B cell (primary cell): ENCODE measurements around the gene TLE2. TPM values are rescaled to one million over a fixed set of nuclear protein-coding genes. Genes with fewer than 3 reads are reported as not detected.

Experiments
- ATAC-seq: fragments of 200-7000 bp; cut with Tn5 transposase; one replicate; pipeline ENCODE4 v1.10.0; 2021; ENCODE audit warnings: low read depth, mild to moderate bottlenecking, moderate number of reproducible peaks, moderate library complexity
- CTCF ChIA-PET: fragments of 350-600 bp; sonication (Branson Sonifier 250); formaldehyde crosslinking; loops from one replicate; lab custom pipeline; 2021; ENCODE audit warnings: antibody characterized with exemption, inconsistent platforms; lab: Charles Lee
- POLR2A ChIA-PET: fragments of 350-600 bp; sonication (Branson Sonifier 250); formaldehyde crosslinking; loops from one replicate; lab custom pipeline; 2021; ENCODE audit warnings: antibody characterized with exemption; lab: Charles Lee
- DNase-seq: peaks from one replicate; pipeline ENCODE4 v3.0.0; 2013
- H2AFZ ChIP-seq: 2 replicates; pipeline ENCODE4 v1.6.1; 2012; ENCODE audit warnings: mild to moderate bottlenecking, low read depth, low read length; ENCODE audit not compliant: insufficient read depth, poor library complexity, severe bottlenecking
- H3K27ac ChIP-seq, 2 donors: 1 replicate in 1 of 2; 2 replicates in 1 of 2; pipeline ENCODE4 v1.5.1; 2012 to 2013; ENCODE audit warnings: low read length in 2 of 2, mild to moderate bottlenecking in 2 of 2, moderate library complexity in 1 of 2
- H3K27me3 ChIP-seq, 4 experiments: fragments of 200-600 bp in 1 of 4; sonication (generic) in 1 of 4; replicated peaks in 1 of 4; 1 replicate in 2 of 4; 2 replicates in 2 of 4; pipeline versions ENCODE4 v1.6.1 to v1.7.0; 2013 to 2016; ENCODE audit warnings: low read length in 3 of 4, mild to moderate bottlenecking in 2 of 4, mixed read lengths in 1 of 4, moderate library complexity in 1 of 4; ENCODE audit not compliant: insufficient read depth in 4 of 4, control insufficient read depth in 3 of 4; ENCODE audit errors: control extremely low read depth in 1 of 4
- H3K36me3 ChIP-seq, 2 experiments: replicated peaks in 1 of 2; 1 replicate in 1 of 2; 2 replicates in 1 of 2; pipeline versions ENCODE4 v1.6.1 to v1.7.1; 2013; ENCODE audit warnings: low read length in 1 of 2; ENCODE audit not compliant: insufficient read depth in 2 of 2, control insufficient read depth in 1 of 2; ENCODE audit errors: control extremely low read depth in 1 of 2, extremely low read depth in 1 of 2
- H3K4me1 ChIP-seq, 2 donors: fragments of 200-600 bp in 1 of 2; sonication (generic) in 1 of 2; 1 replicate in 1 of 2; 2 replicates in 1 of 2; pipeline versions ENCODE4 v1.5.1 to v1.6.1; 2013 to 2017; ENCODE audit warnings: low read length in 2 of 2; ENCODE audit not compliant: control insufficient read depth in 2 of 2, insufficient read depth in 2 of 2
- H3K4me2 ChIP-seq: replicated peaks from 2 replicates; pipeline ENCODE3; 2012; ENCODE audit warnings: mild to moderate bottlenecking, low read depth, low read length; ENCODE audit not compliant: poor library complexity, severe bottlenecking
- H3K4me3 ChIP-seq, 5 experiments: fragments of 200-600 bp in 1 of 5; sonication (generic) in 1 of 5; 1 replicate in 3 of 5; 2 replicates in 2 of 5; pipeline versions ENCODE4 v1.5.1 to v1.7.0; 2011 to 2016; ENCODE audit warnings: low read length in 4 of 5, mild to moderate bottlenecking in 4 of 5, low read depth in 2 of 5, control low read depth in 1 of 5, moderate library complexity in 1 of 5; ENCODE audit not compliant: insufficient read depth in 1 of 5; ENCODE audit errors: control extremely low read depth in 1 of 5, extremely low read depth in 1 of 5
- H3K79me2 ChIP-seq: fragments of 200-600 bp; sonication (generic); one replicate; pipeline ENCODE4 v1.6.0; 2016; ENCODE audit warnings: low read length; ENCODE audit not compliant: control insufficient read depth, insufficient read depth
- H3K9ac ChIP-seq: fragments of 200-600 bp; sonication (generic); 2 replicates; pipeline ENCODE4 v1.6.1; 2017; ENCODE audit warnings: mild to moderate bottlenecking, low read length, moderate library complexity
- H3K9me3 ChIP-seq, 3 donors: one replicate each; pipeline versions ENCODE4 v1.6.1 to v1.7.1; 2013; ENCODE audit warnings: low read length in 2 of 3; ENCODE audit not compliant: control insufficient read depth in 2 of 3, insufficient read depth in 1 of 3; ENCODE audit errors: control extremely low read depth in 1 of 3
- H4K20me1 ChIP-seq: 2 replicates; pipeline ENCODE4 v1.6.0; 2012; ENCODE audit warnings: mild to moderate bottlenecking, low read length; ENCODE audit not compliant: insufficient read depth, control insufficient read depth, poor library complexity, severe bottlenecking
- H3K27ac Mint-ChIP-seq: one replicate; pipeline ENCODE4 v1.8.0; 2021; ENCODE audit warnings: mixed read lengths
- H3K27me3 Mint-ChIP-seq: one replicate; pipeline ENCODE4 v1.8.0; 2021; ENCODE audit warnings: mixed read lengths
- H3K4me1 Mint-ChIP-seq: one replicate; pipeline ENCODE4 v1.8.0; 2021; ENCODE audit warnings: mixed read lengths
- H3K4me3 Mint-ChIP-seq: one replicate; pipeline ENCODE4 v1.8.0; 2021; ENCODE audit warnings: mixed read lengths
- H3K9me3 Mint-ChIP-seq: one replicate; pipeline ENCODE4 v1.8.0; 2022; ENCODE audit warnings: mixed read lengths; ENCODE audit not compliant: insufficient read depth
- CTCF ChIP-seq: fragments of 200-600 bp; IDR thresholded peaks from one replicate; pipeline ENCODE4 v1.8.0; 2022; ENCODE audit warnings: antibody characterized with exemption, mild to moderate bottlenecking
- EZH2 ChIP-seq: IDR thresholded peaks from 2 replicates; pipeline ENCODE4 v1.6.1; 2012; ENCODE audit warnings: borderline replicate concordance, low read depth, mild to moderate bottlenecking, moderate library complexity, low read length; ENCODE audit not compliant: insufficient read depth, poor library complexity, severe bottlenecking
- WGBS: methylation state at CpG from one replicate; pipeline ENCODE4 v1.1.5; 2013; ENCODE audit warnings: missing lambda C conversion rate; ENCODE audit not compliant: insufficient coverage; 5-methylcytosine and 5-hydroxymethylcytosine counted together
- intact Hi-C: fragments of 100-400 bp; cut with micrococcal nuclease; formaldehyde crosslinking; loops from one replicate; pipeline ENCODE4 v1.10.0; 2022
- polyA plus RNA-seq: library from polyadenylated mRNA; depleted of rRNA; stranded (reverse); fragments of >200 nt; gene quantifications from 2 replicates; pipeline ENCODE4 v1.2.3, GENCODE V29; 2012
- total RNA-seq, 2 donors: library from RNA; stranded (reverse); fragments of 120-200 nt in 1 of 2; gene quantifications; 1 replicate in 1 of 2; 2 replicates in 1 of 2; pipeline versions ENCODE4 v1.2.3 to v1.2.4, GENCODE V29; 2013 to 2022

The TLE2 gene
- total and polyA plus RNA-seq, 2 donors (not counting 1 experiment from before 2014, with no cell fraction given) = 3.0 to 5.3 TPM

GRCh38 chr19:3058009-3058820 is 29.1 kb upstream of the TLE2 start:
- 94% methylated on average over 12 of the region's 20 CpGs for WGBS
- Histone ChIP-seq H3K79me2 (peaks cover 30% of the 10 kb centered on the region), H2AFZ (no peak overlapping the region), H3K4me2 (no peak overlapping the region), H3K4me3 (no peak overlapping the region), H3K9me3 (no peaks in the 10 kb centered on the region), H3K4me1 (peaks cover 14 to 41% of the 10 kb centered on the region in 2 donors), H3K27me3 (no peaks in the 10 kb centered on the region), H3K9ac (no peak overlapping the region), H4K20me1 (peaks cover 74% of the 10 kb centered on the region), H3K27ac (peak overlapping the region in 1 of 2 donors; percentile 5), H3K36me3 (peaks cover 10 to 71% of the 10 kb centered on the region in 2 experiments)
- POLR2A ChIA-PET = interaction anchor here (2.0 kb wide), 1 partner anchor 22 kb away, joined by 7 read pairs; no protein-coding TSS in a partner anchor
- peaks cover 37% of the 10 kb centered on the region for H3K4me1 Mint-ChIP-seq
- no peak for TF ChIP-seq EZH2
- no peak for TF ChIP-seq CTCF
- no peak for ATAC-seq
- DNase-seq = no peak
- CTCF ChIA-PET = interaction anchor here (1.4 to 1.5 kb wide), 2 partner anchors 14 to 22 kb away, joined by 5 read pairs; no protein-coding TSS in a partner anchor
- no peaks in the 10 kb centered on the region for H3K9me3 Mint-ChIP-seq
- H3K27me3 Mint-ChIP-seq = no peaks in the 10 kb centered on the region
- intact Hi-C loops = loop anchor here (1.0 kb wide), 1 partner anchor 12 kb away; no protein-coding TSS in a partner anchor
- H3K4me3 Mint-ChIP-seq = no peak overlapping the region
- H3K27ac Mint-ChIP-seq = peak overlapping the region; percentile 23

GRCh38 chr19:3057275-3057714 is 28.2 kb upstream of the TLE2 start:
- Histone ChIP-seq H3K9me3 (no peaks in the 10 kb centered on the region), H3K27me3 (no peaks in the 10 kb centered on the region), H4K20me1 (peaks cover 83% of the 10 kb centered on the region), H3K4me1 (peaks cover 10 to 37% of the 10 kb centered on the region in 2 donors), H2AFZ (no peak overlapping the region), H3K9ac (no peak overlapping the region), H3K4me2 (no peak overlapping the region), H3K27ac (peak overlapping the region in 1 of 2 donors; percentile 5), H3K36me3 (peaks cover 10 to 75% of the 10 kb centered on the region in 2 experiments), H3K79me2 (peaks cover 23% of the 10 kb centered on the region), H3K4me3 (no peak overlapping the region)
- Mint-ChIP-seq H3K27ac (no peak overlapping the region), H3K4me1 (peaks cover 33% of the 10 kb centered on the region), H3K4me3 (no peak overlapping the region), H3K9me3 (no peaks in the 10 kb centered on the region), H3K27me3 (no peaks in the 10 kb centered on the region)
- POLR2A ChIA-PET = interaction anchor here (2.0 kb wide), 1 partner anchor 21 kb away, joined by 7 read pairs; no protein-coding TSS in a partner anchor
- intact Hi-C loops = no loop called here
- TF ChIP-seq CTCF (no peak), EZH2 (no peak)
- 96% methylated on average over 26 of the region's 26 CpGs for WGBS
- ATAC-seq = no peak
- CTCF ChIA-PET = interaction anchor here (1.0 to 1.5 kb wide), 2 partner anchors 21 to 46 kb away, joined by 4 to 5 read pairs; no protein-coding TSS in a partner anchor
- no peak for DNase-seq
